GM19467 (cell line): ENCODE measurements around the gene TSPEAR.
"Not testable (repeated sequence)": the region's sequence is repeated elsewhere in the genome, so short reads cannot be mapped to it uniquely, and the experiment has no call there.

Experiments used
- ATAC-seq: cut with Tn5 transposase; IDR thresholded peaks from one replicate; pipeline ENCODE4 v1.9.1; 2021; ENCODE audit warnings: mild to moderate bottlenecking, moderate library complexity; ENCODE audit not compliant: unreplicated experiment

TSPEAR gene

DNA sequence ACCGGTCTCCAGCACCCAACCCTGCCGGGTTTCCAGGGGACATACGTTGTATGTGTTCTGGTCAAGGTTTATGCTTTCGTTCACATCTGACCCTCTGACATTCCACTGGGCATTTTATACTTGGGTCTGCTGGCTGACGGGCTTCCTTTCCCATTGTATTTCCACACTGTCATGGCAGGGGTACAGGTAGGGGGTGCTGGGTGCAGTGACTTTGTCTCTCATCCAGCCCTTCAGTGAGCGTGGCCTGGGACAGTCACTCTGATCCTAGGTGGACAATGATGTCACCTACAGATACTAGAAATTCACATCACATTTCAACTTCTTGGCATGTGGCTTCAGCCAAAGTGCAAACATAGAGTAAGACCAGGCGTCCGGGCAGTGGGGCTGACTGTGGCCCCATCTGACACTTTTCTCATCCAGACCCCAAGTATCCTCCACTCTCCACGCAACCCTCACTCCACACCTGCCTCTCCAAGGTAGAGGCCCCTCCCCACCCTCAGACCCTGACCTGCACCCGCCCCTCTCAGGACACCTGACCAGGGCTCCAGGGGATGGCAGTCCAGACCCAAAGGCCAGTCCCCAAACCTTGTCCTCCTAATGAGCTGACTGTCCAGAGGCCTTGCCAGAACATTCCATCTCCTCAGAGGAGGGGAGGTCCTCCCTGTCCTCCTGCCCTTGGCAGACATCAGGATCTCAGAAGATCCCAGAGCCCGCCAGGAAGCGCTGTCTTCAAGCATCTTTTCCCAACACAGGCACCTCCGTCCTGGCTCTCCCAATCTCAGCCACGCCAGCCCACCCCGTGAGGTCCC, 75.0 kb downstream of the TSPEAR start:
- no peak for ATAC-seq

DNA sequence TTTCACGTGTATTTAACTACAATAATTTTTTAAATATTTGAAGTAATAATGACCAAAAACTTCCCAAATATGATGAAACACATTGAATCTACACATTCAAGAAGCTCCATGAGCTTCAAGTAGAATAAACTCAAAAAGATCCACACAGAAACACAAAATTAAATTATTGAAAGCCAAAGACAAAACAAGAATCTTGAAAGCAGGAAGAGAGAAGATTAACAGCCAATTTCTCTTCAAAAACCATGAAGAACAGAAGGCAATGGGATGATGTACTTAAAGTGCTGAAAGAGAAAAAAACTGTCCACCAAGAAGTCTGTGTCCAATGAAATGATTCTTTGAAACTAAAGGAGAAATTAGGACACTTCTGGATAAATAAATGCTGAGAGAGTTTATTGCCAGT, 79.3 kb downstream of the TSPEAR start:
- ATAC-seq = no peak

DNA sequence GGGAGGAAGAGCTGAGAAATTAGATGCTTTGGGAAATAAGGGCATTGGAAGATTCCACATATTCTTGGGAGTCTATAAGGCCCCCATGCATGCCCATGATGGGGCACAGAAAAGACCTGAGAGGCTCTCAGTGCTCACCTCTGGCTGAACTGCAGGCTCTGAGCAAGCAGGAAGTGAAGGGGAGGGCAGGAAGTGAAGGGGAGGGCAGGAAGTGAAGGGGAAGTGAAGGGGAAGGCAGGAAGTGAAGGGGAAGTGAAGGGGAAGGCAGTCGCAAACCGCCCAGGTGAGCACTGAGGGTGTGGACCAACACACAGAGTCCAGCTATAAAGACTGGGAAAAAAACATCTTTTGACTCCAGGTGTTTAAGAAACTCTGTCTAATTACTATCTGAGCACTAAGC, 80.9 kb downstream of the TSPEAR start:
- ATAC-seq = no peak

DNA sequence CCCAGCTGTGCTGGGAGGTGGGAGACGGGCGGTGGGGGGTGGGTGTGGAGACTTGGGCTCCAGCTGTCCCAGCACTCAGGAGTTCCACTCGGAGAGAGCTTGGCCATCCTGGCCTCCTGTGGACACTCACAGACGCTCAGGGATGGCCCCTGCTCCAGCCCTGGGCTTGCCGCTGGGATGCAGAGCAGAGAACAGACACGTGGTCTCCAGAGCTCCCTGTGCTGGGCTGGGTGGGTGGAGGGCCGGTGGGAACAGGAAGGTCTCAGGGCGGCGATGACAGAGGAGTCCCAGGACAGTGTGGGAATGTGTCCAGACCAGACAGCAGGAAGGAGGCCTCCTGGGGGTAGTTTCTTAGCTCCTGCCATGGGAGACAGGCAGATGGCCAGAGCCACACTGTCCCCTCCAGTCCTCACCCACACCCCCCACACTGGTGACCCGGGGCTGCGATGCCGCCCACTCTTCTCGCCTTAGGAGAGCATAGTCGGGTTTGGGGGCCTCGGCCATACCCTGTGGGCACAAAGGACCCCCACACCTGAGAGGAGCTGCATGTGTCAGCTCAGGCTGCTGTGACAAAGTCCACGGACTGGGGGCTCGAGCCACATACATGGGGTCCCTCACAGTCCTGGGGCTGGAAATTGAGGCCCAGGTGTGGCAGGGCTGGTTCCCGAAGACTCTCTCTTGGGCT, 82.5 kb downstream of the TSPEAR start:
- ATAC-seq = no peak

DNA sequence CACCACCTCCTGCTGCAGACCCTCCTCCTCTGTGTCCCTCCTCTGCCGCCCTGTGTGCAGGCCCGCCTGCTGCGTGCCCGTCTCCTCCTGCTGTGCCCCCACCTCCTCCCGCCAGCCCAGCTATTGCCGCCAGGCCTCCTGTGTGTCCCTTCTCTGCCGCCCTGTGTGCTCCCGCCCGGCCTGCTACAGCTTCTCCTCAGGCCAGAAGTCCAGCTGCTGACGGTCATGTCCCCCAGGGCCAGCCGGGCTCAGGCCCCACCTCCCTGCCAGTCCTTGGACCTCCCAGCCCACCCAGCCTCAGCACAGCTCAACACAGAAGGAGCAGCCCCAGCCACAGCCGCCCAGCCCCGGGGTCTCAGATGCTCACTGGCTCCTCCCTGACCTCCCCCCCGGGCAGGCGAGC, 83.5 kb downstream of the TSPEAR start:
- not testable (repeated sequence) for ATAC-seq

DNA sequence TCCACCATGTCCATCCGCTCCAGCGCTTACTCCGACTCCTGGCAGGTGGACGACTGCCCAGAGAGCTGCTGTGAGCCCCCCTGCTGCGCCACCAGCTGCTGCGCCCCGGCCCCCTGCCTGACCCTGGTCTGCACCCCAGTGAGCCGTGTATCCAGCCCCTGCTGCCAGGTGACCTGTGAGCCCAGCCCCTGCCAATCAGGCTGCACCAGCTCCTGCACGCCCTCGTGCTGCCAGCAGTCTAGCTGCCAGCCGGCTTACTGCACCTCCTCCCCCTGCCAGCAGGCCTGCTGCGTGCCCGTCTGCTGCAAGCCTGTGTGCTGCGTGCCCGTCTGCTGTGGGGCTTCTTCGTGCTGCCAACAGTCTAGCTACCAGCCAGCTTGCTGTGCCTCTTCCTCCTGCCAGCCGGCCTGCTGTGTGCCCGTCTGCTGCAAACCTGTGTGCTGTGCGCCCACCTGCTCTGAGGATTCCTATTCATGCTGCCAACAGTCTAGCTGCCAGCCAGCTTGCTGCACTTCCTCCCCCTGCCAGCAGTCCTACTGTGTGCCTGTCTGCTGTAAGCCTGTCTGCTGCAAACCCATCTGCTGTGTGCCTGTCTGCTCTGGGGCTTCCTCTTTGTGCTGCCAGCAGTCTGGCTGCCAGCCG, 84.1 kb downstream of the TSPEAR start:
- ATAC-seq = not testable (repeated sequence)

DNA sequence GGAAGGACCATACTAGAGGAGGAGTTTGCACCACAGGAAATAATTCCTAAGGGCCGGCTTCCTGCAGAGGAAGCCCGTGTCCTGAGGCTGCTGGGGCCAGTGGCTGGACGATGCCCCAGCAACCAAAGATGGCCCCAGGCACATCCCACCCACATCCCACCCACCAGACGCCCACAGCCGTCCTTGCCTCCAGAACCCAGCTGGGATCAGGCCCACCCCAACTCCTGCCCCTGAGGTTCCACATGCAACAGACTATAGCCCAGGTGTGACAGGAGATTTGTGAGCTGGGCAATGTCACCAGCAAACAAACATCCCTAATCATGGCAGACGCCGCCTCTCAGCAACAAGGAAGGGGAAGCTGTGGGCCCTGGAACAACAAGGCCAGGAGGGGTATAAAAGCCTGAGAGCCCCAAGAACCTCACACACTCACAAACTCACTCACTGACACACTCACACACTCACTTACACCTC, 84.7 kb downstream of the TSPEAR start, which contains the start of gene KRTAP10-9:
KRTAP10-9 (plus strand) TSS at position 421 of the 471 bp plus-strand sequence. CDS start 79 bp downstream, outside the sequence.
- ATAC-seq = no peak

DNA sequence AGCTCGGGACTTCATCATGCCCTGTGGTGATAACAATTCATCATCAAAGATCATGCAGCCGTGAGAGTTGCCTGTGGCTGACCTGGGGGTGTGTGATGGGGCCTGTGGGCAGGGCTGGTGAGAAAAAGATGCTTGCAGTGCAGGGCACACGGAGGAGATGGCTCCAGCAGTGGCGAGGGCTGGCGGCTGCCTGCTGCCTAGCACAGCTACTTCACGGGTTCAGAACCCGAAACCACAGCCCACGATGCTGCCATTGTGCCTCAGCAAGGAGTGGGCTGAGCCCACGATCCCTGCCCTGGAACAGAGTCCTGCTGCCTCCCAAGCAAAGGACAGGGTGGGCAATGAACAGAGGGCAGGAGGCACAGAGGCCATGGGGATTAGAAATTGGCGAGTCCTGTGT, 85.1 kb downstream of the TSPEAR start:
- no peak for ATAC-seq

DNA sequence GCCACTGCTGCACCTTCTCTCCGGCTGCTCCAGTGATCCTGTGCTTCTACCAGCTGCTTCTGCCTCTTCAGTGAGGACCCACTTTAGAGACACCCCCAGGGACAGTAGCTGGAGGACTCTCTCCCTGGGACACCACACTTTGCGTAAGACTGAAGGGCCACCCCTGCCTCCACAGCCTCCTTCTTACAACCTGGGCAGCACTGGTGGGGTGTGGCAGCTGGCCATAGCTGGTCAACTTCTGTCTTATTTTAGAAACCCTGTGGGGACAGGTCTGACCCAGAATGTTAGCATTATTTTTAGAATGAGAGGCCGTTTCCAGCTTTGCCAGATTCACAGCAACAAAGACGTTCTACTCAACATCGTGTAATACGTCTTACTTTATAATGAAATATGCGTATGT, 85.6 kb downstream of the TSPEAR start:
- no peak for ATAC-seq

DNA sequence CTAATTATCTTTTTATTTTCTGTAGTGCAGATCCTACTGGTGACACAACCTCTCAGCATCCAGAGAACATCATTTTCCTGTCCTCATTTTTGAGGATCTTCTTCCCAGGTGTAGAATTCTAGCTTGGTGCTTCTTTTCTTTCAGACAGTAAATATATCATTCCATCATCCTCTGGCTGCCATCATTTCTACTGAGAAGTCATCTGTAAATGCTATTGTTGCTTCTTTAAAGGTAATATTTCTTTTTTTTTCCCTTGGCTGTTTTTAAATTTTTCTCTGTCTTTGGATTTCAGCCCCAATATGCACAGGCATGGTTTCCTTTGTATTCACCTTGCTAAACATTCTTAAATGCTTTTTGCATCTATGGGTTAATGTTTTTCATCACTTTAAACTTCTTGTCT, 87.8 kb downstream of the TSPEAR start:
- no peak for ATAC-seq

DNA sequence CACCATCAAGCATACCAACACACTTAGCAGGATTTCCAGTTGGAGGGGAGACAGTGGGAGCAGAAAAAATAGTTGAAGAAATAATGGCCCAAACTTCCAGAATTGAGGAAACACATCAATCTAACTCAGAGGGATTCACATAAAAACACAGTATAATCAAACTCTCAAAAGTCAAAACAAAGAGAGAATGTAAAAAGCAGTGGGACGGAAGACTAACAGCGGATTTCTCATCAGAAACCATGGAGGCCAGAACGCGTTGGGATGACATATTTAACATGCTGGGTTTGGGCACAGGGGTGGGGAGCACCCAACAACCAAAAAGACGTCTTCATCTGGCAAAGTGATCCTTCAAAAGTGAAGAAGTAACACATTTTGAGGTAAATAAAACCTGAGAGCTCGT, 91.5 kb downstream of the TSPEAR start:
- no peak for ATAC-seq

DNA sequence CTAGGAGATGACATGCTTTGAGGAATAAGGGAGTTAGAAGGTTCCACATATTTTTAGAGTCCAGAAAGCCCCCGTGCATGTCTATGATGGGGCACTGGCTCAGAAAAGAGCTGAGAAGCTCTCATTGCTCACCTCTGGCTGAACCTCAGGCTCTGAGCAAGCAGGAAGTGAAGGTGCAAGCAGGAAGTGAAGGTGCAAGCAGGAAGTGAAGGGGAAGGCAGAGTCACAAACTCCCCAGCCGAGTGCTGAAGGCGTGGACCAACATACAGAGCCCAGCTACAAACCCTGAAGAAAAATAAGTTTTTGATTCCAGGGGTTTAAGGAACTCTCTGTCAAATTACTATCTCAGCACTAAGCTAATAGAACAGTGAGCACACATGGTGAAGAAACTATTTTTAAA, 92.5 kb downstream of the TSPEAR start:
- ATAC-seq = no peak

DNA sequence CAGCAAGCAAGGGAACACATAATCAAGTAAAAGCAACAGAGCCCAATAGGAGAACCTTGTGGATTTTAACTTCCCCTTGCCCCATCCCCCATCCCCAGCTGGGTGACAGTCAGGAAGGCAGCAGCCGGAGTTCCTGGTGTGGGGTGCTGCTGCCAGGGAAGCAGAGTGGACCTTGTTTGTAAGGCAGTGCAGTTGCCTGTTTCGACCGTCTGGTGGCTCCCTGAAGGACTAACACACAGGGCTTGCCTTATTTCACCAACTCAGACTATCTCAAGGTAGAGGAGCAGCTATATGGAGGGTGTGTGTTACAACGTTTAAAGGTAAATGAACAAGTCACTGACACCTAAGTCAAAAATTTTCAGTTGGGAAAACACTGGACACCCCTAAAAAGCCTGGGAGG, 92.9 kb downstream of the TSPEAR start:
- ATAC-seq = no peak

DNA sequence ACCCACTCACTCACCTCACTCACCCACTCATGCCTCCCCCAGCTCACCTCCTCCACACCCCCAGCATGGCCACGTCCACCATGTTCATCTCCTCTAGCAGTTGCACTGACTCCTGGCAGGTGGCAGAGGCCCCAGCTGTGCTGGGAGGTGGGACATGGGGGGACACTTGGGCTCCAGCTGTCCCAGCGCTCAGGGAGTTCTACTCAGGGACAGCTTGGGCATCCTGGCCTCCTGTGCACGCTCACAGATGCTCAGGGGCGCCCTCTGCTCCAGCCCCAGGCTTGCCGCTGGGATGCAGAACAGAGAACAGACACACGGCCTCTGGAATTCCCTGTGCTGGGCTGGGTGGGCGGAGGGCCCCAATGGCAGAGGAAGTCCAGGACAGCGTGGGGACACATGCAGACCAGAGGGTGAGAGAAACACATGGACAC, 94.3 kb downstream of the TSPEAR start:
- ATAC-seq = no peak

DNA sequence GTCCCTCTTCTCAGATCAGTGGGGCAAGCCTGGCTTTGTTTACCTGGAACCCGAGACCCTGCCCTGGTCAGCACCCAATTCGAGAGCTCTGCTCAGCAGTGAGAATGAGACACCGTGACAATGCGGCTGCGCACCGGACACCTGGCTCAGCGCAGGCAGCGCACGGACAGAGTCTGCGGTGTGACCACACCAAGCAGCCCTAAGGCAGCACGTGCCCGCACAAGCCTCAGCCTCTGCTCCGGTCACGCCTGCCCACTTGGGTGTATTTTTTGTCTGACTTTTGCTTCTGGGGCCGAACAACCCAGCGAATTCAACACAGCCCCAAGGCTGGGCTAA, 94.8 kb downstream of the TSPEAR start:
- no peak for ATAC-seq

DNA sequence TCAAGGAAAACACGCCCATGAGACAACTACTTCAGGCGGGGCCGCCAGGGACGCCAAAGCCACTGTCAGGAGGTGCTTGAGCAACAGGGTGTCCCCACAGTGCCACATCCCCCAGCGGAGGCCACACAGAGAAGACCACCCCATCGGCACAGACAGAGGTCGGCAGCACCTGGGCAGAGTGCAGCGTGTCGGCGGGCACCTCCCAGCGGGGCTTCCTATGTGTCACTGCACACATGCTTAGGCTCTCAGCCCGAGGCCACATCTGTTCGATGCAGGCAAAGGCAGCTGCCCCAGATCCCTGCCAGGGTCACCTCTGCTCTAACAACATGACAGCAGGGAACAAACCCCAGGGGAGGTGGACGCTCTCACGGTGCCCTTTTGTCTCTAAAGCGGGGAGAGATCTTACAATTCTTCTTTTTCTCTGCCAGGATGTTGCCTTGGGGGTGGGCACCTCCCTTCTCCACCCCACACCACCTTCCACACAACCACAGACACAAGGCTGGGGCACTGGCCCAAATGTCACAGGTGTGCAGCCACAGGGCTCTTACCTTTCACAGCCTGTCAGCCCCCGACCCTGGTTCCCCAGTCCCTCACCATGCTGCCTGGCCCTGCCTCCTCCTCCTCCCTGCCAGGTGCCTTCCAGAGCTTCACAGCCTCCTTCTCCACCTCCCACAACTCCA, 95.3 kb downstream of the TSPEAR start:
- no peak for ATAC-seq

DNA sequence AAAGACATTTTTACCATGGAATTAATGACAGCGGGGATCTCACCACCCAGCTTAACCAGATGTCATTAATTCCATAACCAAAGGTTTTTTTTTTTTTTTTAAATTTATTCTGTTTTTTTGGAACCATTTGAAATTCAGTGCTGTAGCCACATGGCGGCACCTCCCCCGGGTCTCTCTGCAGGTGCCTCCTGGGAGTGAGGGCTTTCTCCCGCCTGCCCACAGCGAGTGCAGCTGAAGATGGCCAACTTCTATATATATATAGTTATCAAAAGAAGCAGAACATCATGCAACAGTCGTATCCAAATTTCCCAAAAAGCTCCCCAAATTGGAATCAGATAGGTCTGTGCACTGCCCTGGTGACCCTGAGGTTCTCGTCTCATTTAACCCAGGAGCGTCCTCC, 95.9 kb downstream of the TSPEAR start:
- ATAC-seq = no peak

DNA sequence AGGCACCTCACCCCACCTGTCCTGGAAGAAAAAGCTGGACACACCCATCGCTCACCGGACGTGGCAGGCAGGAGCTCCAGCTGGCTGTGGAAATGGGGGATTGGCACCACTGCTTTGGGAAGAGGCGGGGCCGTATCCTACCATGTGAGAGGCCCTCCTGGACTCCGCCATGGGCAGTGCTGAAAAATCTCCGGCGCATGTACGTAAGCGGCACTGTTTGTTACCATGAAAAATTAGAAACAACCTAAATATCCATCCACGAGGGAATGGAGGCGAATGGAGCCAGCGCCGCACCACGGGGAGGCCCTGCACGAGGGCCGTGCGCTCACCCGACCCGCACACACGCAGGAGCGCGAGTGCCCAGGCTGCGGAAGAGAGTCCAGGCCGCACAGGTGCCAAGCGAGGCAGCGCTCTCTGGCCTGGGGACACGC, 96.4 kb downstream of the TSPEAR start:
- no peak for ATAC-seq

DNA sequence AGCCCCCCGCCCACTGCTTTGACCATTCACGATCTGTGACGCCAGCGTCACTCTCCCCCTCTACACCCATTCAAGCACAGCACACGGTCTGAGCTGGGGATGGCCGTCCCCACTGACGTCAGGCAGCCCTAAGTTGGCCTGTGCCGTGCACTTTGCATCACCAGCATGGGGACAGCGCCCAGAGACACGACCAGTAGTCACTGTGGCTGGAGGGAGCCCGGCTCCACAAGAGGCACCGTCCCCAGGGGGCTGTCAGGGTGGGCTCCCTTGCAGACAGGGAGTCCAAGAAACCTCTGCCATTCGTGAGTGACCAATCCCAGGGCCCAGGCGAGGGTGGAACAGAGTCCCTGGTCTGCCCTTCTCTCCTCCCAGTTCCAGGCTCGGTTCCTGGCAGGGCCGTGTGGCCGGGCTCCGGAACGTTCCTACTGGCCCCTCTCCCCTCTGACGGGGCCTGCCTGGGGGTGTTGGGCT, 97.2 kb downstream of the TSPEAR start:
- ATAC-seq = no peak

DNA sequence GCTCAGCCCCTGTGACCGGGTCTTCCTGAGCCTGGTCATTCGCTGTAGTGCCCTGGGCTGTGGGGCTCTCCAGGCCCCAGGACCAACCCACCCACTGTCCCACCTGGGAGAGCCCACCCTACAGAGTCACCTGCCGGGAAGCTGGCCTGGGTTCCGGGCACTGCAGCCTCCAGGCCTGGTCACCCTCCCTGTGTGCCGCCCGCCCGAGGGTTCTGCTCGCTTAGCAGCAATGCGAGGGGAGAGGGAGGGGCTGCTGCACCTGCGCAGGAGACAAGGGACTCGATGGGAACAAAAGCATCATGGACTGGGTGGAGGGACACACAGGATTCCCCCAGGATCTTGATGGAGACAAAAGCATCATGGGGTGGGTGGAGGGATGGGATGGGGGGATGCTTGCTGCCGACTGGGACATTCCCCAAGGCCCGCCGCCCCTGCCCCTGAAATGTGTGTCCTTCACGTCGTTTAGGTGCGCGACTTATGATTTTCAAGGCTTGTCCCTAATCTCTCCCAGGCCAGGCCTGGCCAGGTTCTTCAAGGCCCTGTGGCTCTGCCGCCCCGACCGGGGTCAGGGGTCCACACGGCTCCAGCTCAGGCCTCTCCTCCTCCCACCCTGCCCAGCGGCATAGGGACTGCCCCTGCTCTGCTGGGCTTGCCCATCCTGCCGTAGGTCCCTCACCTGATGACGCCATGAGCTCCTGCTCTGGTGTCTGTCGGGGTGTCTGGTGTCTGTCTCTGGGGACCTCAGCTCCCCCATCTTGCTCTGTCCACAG, 97.8 kb downstream of the TSPEAR start:
- no peak for ATAC-seq
